ENCODE results near the gene DISP1. TPM values are rescaled to one million over a fixed set of nuclear protein-coding genes. Genes with fewer than 3 reads are reported as not detected.

Gene DISP1
- total and polyA plus RNA-seq, 4 donors = 1.6 to 4.2 (median 2.6) TPM

GRCh38 chr1:222843469-222844410 lies 28.9 kb downstream of the DISP1 start:
- H3K27me3 ChIP-seq (ENCODE audit: control insufficient read depth in 4 of 4, insufficient read depth in 4 of 4, low read length in 3 of 4) = no peaks in the 10 kb centered on the region
- H3K9me3 ChIP-seq (ENCODE audit: control insufficient read depth in 4 of 4, low read length in 3 of 4) = no peaks in the 10 kb centered on the region
- no peak for DNase-seq (ENCODE audit: low spot score)
- H3K27ac ChIP-seq (ENCODE audit: low read depth in 1 of 2, low read length in 2 of 2) = no peak overlapping the region
- WGBS = 90% methylated on average over 6 of the region's 6 CpGs
- H3K9ac ChIP-seq (ENCODE audit: low read depth in 1 of 2, low read length in 2 of 2) = no peak overlapping the region
- no peak overlapping the region for H3K4me3 ChIP-seq (ENCODE audit: low read depth in 1 of 3, low read length in 3 of 3)
- TF ChIP-seq EGR1 (IDR thresholded peaks at IDR 0.05; ENCODE audit: low read depth in 2 of 2) = no peak
- no peak for TF ChIP-seq REST (IDR thresholded peaks at IDR 0.05)
- H3K36me3 ChIP-seq (ENCODE audit: control insufficient read depth in 4 of 4, insufficient read depth in 3 of 4, low read depth in 1 of 4, low read length in 3 of 4) = no peaks in the 10 kb centered on the region
- H3K4me1 ChIP-seq (ENCODE audit: control insufficient read depth in 4 of 4, insufficient read depth in 4 of 4, low read length in 3 of 4) = peaks cover 2 to 8% (median 4%) of the 10 kb centered on the region in 4 donors

GRCh38 chr1:222844411-222844779 lies 29.6 kb downstream of the DISP1 start:
- Histone ChIP-seq H3K27ac (ENCODE audit: low read depth in 1 of 2, low read length in 2 of 2) (no peak overlapping the region), H3K4me3 (ENCODE audit: low read depth in 1 of 3, low read length in 3 of 3) (no peak overlapping the region), H3K4me1 (ENCODE audit: control insufficient read depth in 4 of 4, insufficient read depth in 4 of 4, low read length in 3 of 4) (peaks cover 2 to 8% (median 4%) of the 10 kb centered on the region in 4 donors), H3K27me3 (ENCODE audit: control insufficient read depth in 4 of 4, insufficient read depth in 4 of 4, low read length in 3 of 4) (no peaks in the 10 kb centered on the region), H3K36me3 (ENCODE audit: control insufficient read depth in 4 of 4, insufficient read depth in 3 of 4, low read depth in 1 of 4, low read length in 3 of 4) (no peaks in the 10 kb centered on the region), H3K9ac (ENCODE audit: low read depth in 1 of 2, low read length in 2 of 2) (no peak overlapping the region), H3K9me3 (ENCODE audit: control insufficient read depth in 4 of 4, low read length in 3 of 4) (no peaks in the 10 kb centered on the region)
- no peak for DNase-seq (ENCODE audit: low spot score)
- WGBS = 94% methylated on average over 3 of the region's 3 CpGs
- TF ChIP-seq HNF4G (IDR thresholded peaks at IDR 0.05) = no peak
- TF ChIP-seq RAD21 (IDR thresholded peaks at IDR 0.05) = no peak
- no peak for TF ChIP-seq ATF3 (IDR thresholded peaks at IDR 0.05)
- no peak for TF ChIP-seq FOXA1 (IDR thresholded peaks at IDR 0.05)
- no peak for TF ChIP-seq NR2F2 (IDR thresholded peaks at IDR 0.05)
- no peak for TF ChIP-seq EGR1 (IDR thresholded peaks at IDR 0.05; ENCODE audit: low read depth in 2 of 2)
- TF ChIP-seq HNF4A (conservative IDR thresholded peaks at IDR 0.05) = no peak
- TF ChIP-seq ZBTB33 (IDR thresholded peaks at IDR 0.05) = no peak
- TF ChIP-seq SP1 (IDR thresholded peaks at IDR 0.05) = no peak
- no peak for TF ChIP-seq JUND (IDR thresholded peaks at IDR 0.05)
- no peak for TF ChIP-seq MAX (IDR thresholded peaks at IDR 0.05)
- TF ChIP-seq TAF1 (conservative IDR thresholded peaks at IDR 0.05) = no peak
- TF ChIP-seq GABPA (IDR thresholded peaks at IDR 0.05 in 1 of 2, conservative IDR thresholded peaks at IDR 0.05 in 1 of 2) = no peak
- no peak for TF ChIP-seq CTCF (IDR thresholded peaks at IDR 0.05; ENCODE audit: low read depth, low read length, missing input control)
- TF ChIP-seq YY1 (IDR thresholded peaks at IDR 0.05) = no peak
- no peak for TF ChIP-seq FOXA2 (IDR thresholded peaks at IDR 0.05)
- no peak for TF ChIP-seq REST (IDR thresholded peaks at IDR 0.05)
- no peak for TF ChIP-seq RXRA (IDR thresholded peaks at IDR 0.05)
